DOHH2 (cell line): ENCODE results near the gene TMPO.
"Not testable (repeated sequence)": the region's sequence is repeated elsewhere in the genome, so short reads cannot be mapped to it uniquely, and the experiment has no call there.

Source experiments
- EZH2phosphoT487 ChIP-seq: fragments of 200-600 bp; sonication (generic); IDR thresholded peaks from 2 replicates; pipeline ENCODE4 v1.6.1; 2017; ENCODE audit warnings: borderline replicate concordance, mild to moderate bottlenecking, antibody characterized with exemption, low read length, moderate library complexity, mixed read lengths
- TF ChIP-seq, protein P1 (sequence below): fragments of 200-600 bp; sonication (generic); IDR thresholded peaks from one replicate; pipeline ENCODE4 v1.5.1; 2014; ENCODE audit warnings: antibody characterized with exemption, mild to moderate bottlenecking, low read depth, low read length; ENCODE audit not compliant: poor library complexity, severe bottlenecking

DNA sequence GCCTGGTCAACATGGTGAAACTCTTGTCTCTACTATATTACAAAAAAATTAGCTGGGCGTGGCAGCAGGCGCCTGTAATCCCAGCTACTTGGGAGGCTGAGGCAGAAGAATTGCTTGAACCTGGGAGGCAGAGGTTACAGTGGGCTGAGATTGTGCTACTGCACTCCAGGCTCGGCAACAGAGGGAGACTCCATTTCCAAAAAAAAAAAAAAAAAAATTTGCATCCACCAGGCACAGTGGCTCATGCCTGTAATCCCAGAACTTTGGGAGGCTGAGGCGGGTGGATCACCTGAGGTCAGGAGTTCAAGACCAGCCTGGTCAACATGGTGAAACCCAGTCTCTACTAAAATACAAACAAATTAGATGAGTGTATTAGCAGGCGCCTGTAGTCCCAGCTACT, 3.6 kb upstream of the TMPO start:
- TF ChIP-seq, protein P1, sequence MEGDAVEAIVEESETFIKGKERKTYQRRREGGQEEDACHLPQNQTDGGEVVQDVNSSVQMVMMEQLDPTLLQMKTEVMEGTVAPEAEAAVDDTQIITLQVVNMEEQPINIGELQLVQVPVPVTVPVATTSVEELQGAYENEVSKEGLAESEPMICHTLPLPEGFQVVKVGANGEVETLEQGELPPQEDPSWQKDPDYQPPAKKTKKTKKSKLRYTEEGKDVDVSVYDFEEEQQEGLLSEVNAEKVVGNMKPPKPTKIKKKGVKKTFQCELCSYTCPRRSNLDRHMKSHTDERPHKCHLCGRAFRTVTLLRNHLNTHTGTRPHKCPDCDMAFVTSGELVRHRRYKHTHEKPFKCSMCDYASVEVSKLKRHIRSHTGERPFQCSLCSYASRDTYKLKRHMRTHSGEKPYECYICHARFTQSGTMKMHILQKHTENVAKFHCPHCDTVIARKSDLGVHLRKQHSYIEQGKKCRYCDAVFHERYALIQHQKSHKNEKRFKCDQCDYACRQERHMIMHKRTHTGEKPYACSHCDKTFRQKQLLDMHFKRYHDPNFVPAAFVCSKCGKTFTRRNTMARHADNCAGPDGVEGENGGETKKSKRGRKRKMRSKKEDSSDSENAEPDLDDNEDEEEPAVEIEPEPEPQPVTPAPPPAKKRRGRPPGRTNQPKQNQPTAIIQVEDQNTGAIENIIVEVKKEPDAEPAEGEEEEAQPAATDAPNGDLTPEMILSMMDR = not testable (repeated sequence)
- not testable (repeated sequence) for TF ChIP-seq EZH2phosphoT487
